HG03469 (cell line): ENCODE results near the gene RPL22L1.
"Not testable (repeated sequence)": the region's sequence is repeated elsewhere in the genome, so short reads cannot be mapped to it uniquely, and the experiment has no call there.

ENCODE experiments used
- ATAC-seq: cut with Tn5 transposase; IDR thresholded peaks from one replicate; pipeline ENCODE4 v1.9.1; 2021; ENCODE audit warnings: mild to moderate bottlenecking, moderate library complexity, moderate number of reproducible peaks; ENCODE audit not compliant: unreplicated experiment

The RPL22L1 gene

DNA sequence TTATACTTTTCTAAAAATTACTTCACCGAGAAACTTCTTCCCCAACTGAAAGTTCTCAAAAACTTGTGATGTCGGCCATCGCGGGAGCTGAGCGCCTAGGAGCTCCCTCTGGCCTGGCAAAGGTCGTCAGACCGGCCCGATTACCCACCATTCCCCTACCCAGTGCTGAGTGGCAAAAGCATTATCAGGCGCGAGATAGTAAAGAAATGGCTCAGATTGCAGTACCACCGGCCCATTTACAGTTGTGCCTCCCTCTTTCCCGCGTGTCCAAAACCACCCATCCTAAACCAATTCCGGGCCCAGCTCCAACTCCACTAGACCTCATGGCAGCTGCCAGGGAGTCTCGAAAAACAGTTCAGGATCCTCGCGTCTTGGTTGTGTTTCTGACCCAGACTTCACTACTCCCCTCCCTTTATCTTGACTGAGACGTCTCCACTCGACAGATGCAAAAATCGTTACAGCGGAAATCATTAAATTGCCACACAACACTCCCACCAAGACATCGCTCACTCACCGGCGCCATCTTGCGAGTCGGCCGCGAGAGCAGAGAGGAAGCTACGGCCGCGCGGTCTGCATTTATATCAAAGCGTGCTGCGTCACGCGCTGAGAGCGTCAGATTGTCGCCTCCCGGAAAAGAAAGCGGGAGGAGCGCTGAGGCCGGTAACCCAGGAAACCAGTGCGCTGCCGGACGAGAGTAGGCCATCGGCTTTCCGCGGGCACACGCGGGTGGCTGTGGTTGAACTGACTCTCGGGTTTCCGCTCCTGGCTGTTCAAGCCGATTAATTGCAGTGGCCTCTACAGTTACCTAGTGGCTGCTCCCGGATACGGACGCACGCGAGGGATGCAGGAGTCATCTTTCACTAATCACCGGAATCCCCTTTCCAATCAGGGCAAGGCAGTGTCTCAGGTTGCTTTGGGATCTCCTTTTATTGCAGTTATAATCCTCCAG lies at the start of gene RPL22L1:
Gene RPL22L1, minus strand, starts transcription at position 551 of the 949 bp plus-strand sequence. Its CDS starts 28 bp downstream, at position 523.
- ATAC-seq: peak; percentile 95

GRCh38 chr3:170918715-170919114 lies 48.7 kb upstream of the RPL22L1 start:
- no peak for ATAC-seq

- ATAC-seq: no peak
Measured at GRCh38 chr3:170914690-170915089, 44.7 kb upstream of the RPL22L1 start.

GRCh38 chr3:170914212-170914611 lies 44.2 kb upstream of the RPL22L1 start:
- ATAC-seq: no peak

- no peak for ATAC-seq
Measured at GRCh38 chr3:170911051-170911450, 41.1 kb upstream of the RPL22L1 start.

DNA sequence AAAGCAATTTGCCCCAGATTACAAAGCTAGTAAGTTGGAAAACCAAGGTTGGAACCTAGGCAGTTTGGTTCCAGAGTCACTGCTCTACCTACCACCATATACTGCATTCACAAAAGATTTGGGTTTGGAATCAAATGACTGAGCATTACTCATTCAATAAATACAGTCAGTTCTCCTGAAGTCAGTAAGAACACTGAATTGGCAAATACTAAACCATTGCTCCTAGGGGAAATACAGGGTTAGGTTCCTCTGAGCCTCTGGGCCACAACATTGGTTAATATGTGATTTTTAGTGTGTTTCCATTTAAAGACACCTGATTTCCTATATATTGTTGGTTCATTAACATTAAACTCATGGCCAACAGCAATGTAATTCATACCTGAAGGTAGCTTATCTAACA lies 40.5 kb upstream of the RPL22L1 start:
- ATAC-seq: no peak

- ATAC-seq: no peak
Measured at GRCh38 chr3:170909129-170909903, 39.3 kb upstream of the RPL22L1 start.

DNA sequence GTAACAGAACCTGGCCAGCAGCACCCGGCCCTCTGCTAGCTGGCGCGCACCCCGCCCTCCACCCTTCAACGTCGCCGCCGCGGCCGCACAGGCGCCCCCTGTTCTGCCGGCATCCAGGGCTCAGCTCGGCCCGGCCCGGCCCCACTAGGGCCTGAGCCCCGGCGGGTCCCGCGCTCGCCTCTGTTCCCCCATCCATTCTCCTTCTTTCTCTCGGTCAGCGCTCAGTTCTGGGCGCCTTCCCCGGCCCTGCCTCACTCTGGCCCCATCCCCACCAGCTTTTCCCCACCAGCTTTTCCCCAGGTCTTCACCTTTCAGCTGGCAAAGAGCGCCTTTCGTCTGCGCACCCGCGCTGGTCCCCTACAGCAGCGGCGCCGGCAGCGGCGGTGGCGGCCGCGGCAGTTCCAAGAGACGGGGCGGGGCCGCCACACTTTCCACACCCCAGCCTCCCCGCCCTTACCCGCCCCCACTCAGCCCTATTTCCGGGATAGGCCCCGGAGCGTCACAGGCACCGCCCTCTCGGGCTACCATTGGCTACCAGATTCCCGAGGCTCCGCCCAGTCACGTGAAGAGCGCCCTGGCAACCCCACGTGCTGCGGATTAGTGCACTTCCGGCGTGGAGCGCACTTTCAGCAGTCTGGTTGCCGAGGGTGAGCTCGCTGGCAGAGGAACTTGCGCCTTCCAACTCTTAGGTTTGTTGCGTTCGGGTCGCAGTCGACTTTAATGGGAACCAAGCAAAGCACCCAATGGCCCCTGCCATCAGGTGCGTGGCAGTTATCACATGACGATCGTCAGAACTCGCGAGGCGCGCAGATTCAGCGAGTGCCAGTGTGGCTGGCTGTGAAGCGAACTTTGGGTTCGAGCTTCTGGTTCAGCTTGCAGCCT lies 38.5 kb upstream of the RPL22L1 start, which contains the start of gene EIF5A2:
Gene EIF5A2, minus strand, starts transcription at position 403 of the 882 bp plus-strand sequence. CDS start 831 bp downstream, outside the sequence.
- peak; percentile 63 for ATAC-seq

DNA sequence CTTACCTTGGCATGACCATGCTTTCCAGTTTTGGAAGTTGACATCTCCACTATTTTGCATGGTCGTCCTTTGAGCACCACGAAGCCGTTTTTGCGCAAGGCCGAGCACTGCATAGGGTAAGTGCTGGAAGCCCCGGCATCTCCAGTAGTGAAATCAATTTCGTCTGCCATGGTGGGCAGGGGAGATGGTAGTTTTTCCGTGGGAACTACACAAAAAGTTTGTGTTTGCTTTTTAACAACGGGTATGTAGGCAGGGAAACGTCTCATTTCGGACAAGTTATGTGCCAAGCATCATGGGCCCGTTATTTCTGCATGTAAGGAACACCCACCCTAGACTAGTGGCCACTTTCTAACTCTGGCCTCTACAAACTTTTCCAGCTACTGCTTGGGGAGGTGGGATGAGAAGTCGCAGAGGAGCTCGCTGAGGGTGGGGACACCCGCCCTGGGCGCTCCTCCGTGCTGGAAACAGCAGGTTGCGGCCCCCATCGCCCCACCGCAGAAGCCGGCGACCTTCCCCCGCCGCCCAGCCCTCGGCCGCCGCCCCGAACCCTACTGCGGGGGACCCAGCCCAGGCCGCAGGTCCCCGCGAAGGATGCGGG lies 37.7 kb upstream of the RPL22L1 start:
- ATAC-seq: no peak

- no peak for ATAC-seq
Measured at GRCh38 chr3:170905862-170906261, 35.9 kb upstream of the RPL22L1 start.

DNA sequence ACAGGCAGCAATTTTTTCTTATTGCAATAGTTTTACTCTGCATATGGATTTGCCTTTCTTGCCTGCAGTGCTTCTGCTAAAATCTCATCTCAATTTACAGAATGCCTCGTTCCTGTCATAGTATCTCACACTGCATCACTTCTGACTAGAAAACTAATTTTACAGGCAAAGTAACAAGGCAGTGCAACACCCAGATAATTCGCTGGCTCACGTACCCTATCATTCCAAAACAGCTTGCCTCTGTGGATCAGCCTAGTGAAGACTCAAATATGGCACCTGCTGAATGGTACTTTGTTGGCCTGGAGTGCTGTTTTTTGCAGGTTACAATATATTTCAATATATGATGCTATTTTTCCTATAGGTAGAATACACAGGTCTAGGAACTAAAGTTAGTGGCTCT lies 33.1 kb upstream of the RPL22L1 start:
- ATAC-seq: no peak

GRCh38 chr3:170899455-170899854 lies 29.5 kb upstream of the RPL22L1 start:
- no peak for ATAC-seq

DNA sequence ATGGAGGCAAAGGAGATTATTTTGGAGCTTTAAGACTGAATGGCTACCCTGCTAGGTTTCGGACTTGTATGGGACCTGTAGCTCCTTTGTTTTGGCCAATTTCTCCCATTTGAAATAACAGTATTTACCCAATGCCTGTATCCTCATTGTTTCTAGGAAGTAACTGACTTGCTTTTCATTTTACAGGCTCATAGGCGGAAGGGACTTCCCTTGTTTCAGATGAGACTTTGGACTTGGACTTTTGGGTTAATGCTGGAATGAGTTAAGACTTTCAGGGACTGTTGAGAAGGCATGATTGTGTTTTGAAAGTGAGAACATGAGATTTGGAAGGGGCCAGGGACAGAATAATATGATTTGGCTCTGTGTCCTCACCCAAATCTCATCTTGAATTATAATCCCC lies 28.0 kb upstream of the RPL22L1 start:
- no peak for ATAC-seq

DNA sequence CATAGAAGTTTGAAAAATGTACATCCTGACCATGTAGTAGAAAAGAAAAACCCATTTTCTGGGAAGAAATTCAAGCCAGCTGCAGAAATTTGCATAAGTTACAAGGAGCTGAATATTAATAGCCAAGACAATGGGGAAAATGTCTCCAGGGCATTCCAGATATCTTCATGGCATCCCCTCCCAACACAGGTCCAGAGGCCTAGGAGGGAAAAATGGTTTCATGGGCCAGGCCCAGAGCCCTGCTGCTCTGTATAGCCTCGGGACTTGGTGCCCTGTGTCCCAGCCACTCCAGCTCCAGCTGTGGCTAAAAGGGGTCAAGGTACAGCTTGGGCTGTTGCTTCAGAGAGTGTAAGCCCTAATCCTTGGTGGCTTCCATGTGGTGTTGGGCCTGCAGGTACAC lies 27.2 kb upstream of the RPL22L1 start:
- ATAC-seq: not testable (repeated sequence)

- no peak for ATAC-seq
Measured at GRCh38 chr3:170896781-170897180, 26.8 kb upstream of the RPL22L1 start.

DNA sequence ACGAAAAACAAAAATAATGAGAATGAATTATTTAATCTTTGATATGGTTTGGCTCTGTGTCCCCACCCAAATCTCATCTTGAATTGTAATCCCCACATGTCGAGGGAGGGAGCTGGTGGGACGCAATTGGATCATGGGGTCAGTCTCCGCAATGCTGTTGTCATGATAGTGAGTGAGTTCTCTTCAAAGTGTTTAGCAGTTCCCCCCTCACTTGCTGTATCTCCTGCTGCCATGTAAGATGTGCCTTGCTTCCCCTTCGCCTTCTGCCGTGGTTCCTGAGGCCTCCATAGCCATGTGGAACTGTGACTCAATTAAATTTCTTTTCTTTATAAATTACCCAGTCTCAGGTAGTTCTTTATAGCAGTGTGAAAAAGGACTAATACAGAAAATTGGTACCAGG lies 26.3 kb upstream of the RPL22L1 start:
- ATAC-seq: not testable (repeated sequence)

- no peak for ATAC-seq
Measured at GRCh38 chr3:170893895-170894294, 23.9 kb upstream of the RPL22L1 start.

DNA sequence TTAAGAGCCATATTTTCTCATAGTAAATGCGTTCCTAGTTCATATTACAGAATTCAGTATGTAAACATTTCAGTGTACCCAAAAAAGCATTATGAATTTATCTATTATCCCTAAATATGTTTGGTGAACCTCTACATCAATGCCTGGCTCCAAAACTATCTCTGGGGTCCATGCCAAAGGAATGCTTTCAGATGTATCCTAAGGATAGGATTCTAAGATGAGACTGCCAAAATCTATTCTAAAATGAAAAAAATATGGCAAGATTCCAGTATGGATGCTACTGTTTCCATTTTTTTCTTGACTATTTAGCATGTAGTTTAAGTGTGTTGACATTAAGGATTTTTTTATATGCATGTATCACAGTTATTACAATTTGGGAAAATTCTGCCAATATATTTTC lies 19.6 kb upstream of the RPL22L1 start:
- no peak for ATAC-seq

- no peak for ATAC-seq
Measured at GRCh38 chr3:170889132-170889531, 19.1 kb upstream of the RPL22L1 start.
